ENCODE data around the gene SBNO2. TPM values are rescaled to one million over a fixed set of nuclear protein-coding genes. Genes with fewer than 3 reads are reported as not detected.

The SBNO2 gene
- total RNA-seq, 1 experiment from 2014 or later: 97.8 TPM

GRCh38 chr19:1069009-1069779 is 104.9 kb downstream of the SBNO2 start:
- CTCF ChIA-PET: no interaction called here
- BruUV-seq (replicated peaks): no TSS peak
- Mint-ChIP-seq H3K27ac (ENCODE audit: unreplicated experiment) (no peak overlapping the region), H3K27me3 (ENCODE audit: unreplicated experiment) (no peaks in the 10 kb centered on the region), H3K4me1 (ENCODE audit: low read depth, unreplicated experiment) (peaks cover 10% of the 10 kb centered on the region), H3K9me3 (ENCODE audit: low read depth, unreplicated experiment) (no peaks in the 10 kb centered on the region), H3K36me3 (ENCODE audit: insufficient read depth, unreplicated experiment) (peaks cover 27% of the 10 kb centered on the region), H3K4me3 (ENCODE audit: low read depth, unreplicated experiment) (no peak overlapping the region)
- intact Hi-C loops (cut with micrococcal nuclease; ENCODE audit: unreplicated experiment): no loop called here
- DNase-seq: no peak
- TF ChIP-seq, protein P1, sequence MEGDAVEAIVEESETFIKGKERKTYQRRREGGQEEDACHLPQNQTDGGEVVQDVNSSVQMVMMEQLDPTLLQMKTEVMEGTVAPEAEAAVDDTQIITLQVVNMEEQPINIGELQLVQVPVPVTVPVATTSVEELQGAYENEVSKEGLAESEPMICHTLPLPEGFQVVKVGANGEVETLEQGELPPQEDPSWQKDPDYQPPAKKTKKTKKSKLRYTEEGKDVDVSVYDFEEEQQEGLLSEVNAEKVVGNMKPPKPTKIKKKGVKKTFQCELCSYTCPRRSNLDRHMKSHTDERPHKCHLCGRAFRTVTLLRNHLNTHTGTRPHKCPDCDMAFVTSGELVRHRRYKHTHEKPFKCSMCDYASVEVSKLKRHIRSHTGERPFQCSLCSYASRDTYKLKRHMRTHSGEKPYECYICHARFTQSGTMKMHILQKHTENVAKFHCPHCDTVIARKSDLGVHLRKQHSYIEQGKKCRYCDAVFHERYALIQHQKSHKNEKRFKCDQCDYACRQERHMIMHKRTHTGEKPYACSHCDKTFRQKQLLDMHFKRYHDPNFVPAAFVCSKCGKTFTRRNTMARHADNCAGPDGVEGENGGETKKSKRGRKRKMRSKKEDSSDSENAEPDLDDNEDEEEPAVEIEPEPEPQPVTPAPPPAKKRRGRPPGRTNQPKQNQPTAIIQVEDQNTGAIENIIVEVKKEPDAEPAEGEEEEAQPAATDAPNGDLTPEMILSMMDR (IDR thresholded peaks at IDR 0.05; ENCODE audit: unreplicated experiment): no peak

DNA sequence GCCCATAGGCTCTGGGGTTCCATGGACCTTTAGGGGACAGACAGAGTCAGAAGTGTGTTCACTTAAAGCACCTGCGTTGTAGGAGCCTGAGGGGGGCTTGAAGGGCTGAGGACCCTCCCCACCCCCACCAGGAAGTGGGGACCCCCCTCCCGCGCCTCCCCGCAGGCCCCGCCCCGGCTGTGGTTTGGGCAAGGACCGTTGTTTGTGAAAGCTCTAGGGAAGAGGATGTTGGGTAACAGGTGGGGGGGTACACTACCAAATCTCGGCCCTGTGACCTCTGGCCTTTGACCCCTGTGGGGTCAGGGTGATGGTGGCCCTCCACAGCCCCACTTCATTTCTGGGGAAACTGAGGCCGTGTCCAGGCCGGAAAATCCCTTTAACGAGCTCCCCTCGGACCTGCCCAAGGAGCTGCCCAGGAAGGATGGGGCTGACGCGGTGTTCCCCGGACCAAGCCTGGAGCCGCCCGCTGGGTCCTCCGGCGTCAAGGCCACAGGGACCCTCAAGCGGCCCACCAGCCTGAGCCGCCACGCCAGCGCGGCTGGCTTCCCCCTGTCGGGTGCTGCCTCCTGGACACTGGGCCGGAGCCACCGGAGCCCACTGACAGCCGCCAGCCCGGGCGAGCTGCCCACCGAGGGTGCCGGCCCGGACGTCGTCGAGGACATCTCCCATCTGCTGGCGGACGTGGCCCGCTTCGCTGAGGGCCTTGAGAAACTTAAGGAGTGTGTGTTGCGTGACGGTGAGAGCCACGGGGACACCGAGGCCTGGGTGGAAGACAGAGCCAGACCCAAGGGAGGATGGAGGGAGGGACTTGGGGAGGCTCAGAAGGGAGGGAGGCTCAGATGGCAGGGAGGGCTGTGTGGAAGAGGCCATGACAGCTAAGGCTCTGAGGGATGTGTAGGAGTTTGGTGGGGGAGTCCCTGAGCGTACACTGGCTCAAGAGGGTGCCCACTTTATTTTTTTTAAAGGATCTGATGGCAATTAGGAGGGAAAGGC is 105.8 kb downstream of the SBNO2 start:
- TF ChIP-seq, protein P1 (IDR thresholded peaks at IDR 0.05; ENCODE audit: unreplicated experiment): no peak
- Mint-ChIP-seq H3K4me3 (ENCODE audit: low read depth, unreplicated experiment) (peak overlapping the region; percentile 58), H3K27ac (ENCODE audit: unreplicated experiment) (no peak overlapping the region), H3K27me3 (ENCODE audit: unreplicated experiment) (no peaks in the 10 kb centered on the region), H3K36me3 (ENCODE audit: insufficient read depth, unreplicated experiment) (peaks cover 31% of the 10 kb centered on the region), H3K4me1 (ENCODE audit: low read depth, unreplicated experiment) (peaks cover 10% of the 10 kb centered on the region), H3K9me3 (ENCODE audit: low read depth, unreplicated experiment) (no peaks in the 10 kb centered on the region)
- no TSS peak for BruUV-seq (replicated peaks)
- intact Hi-C loops (cut with micrococcal nuclease; ENCODE audit: unreplicated experiment): no loop called here
- CTCF ChIA-PET: no interaction called here
- no peak for DNase-seq

DNA sequence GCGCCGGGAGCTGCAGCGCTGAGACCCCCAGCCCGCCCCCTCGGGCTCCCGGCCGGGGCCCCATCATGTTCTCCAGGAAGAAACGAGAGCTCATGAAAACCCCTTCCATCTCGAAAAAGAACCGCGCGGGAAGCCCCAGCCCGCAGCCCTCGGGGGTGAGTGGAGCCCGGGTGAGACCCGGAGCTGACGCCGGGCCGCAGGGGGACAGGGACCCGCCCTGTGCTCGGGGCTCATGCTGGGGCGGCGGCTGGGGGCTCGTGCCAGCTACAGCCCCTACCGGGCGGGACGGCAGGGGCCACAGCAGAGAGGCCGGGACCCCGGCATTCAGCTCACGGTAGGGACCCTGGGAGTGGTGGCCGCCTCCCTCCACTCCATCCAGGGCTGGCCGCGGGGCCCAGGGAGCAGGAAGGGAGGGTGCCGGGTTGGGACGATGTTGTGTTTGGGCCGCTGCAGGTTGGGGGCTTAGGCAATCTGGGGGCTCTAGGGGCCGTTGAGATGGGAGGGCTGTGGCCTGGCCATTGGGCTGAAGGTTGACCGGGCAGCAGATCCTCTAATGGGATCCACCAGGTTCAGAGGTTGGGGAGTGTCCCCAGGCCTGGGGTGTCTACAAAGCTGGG is 106.6 kb downstream of the SBNO2 start:
- no TSS peak for BruUV-seq (replicated peaks)
- no peak for DNase-seq
- peak overlapping the region; percentile 58 for H3K4me3 Mint-ChIP-seq (ENCODE audit: low read depth, unreplicated experiment)
- H3K36me3 Mint-ChIP-seq (ENCODE audit: insufficient read depth, unreplicated experiment): peaks cover 33% of the 10 kb centered on the region
- intact Hi-C loops (cut with micrococcal nuclease; ENCODE audit: unreplicated experiment): no loop called here
- TF ChIP-seq, protein P1 (IDR thresholded peaks at IDR 0.05; ENCODE audit: unreplicated experiment): no peak
- peaks cover 10% of the 10 kb centered on the region for H3K4me1 Mint-ChIP-seq (ENCODE audit: low read depth, unreplicated experiment)
- H3K27ac Mint-ChIP-seq (ENCODE audit: unreplicated experiment): no peak overlapping the region
- no peaks in the 10 kb centered on the region for H3K9me3 Mint-ChIP-seq (ENCODE audit: low read depth, unreplicated experiment)
- CTCF ChIA-PET: interaction anchor here (0.7 kb wide), 1 partner anchor 34 kb away, joined by 5 read pairs; no protein-coding TSS in a partner anchor
- H3K27me3 Mint-ChIP-seq (ENCODE audit: unreplicated experiment): no peaks in the 10 kb centered on the region

DNA sequence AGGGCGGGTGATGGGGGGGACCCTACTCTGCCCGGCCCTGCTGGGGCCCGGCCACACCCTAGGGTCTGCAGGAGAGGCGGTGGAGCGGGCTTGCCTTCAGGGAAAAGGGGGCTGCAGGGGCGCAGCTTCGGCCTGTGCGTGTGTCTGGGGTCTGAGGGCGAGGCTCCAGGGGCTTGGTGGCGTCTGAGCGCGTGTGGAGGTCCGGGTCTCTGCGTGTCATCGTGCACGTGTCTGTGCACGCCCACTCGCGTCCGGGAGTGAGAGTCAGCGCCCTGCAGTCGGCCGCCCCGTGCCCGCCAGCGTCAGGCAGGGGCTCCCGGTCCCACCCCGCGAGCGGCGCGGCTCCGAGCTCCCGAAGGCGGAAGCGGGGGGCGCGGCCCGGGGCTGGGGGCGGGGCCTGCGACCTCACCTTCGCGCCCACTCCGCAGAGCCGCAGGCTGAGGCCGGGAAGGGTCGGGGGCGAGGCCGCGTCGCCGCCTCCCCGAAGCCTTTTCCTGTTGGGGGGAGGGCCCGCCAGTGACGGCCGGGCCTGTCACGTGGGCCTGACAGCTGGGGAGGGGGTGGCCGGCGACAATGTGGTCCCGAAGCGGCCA is 107.2 kb downstream of the SBNO2 start, which contains the start of gene ARHGAP45:
TSS of gene ARHGAP45 (plus strand) at position 420 of the 593 bp plus-strand sequence. CDS start 239 bp downstream, outside the sequence.
- peaks cover 10% of the 10 kb centered on the region for H3K4me1 Mint-ChIP-seq (ENCODE audit: low read depth, unreplicated experiment)
- peak; percentile 49 for DNase-seq
- BruUV-seq (replicated peaks): no TSS peak
- peak within 1 kb of the TSS; percentile 58 for H3K4me3 Mint-ChIP-seq (ENCODE audit: low read depth, unreplicated experiment)
- no peaks in the 10 kb centered on the region for H3K9me3 Mint-ChIP-seq (ENCODE audit: low read depth, unreplicated experiment)
- intact Hi-C loops (cut with micrococcal nuclease; ENCODE audit: unreplicated experiment): no loop called here
- peaks cover 38% of the 10 kb centered on the region for H3K36me3 Mint-ChIP-seq (ENCODE audit: insufficient read depth, unreplicated experiment)
- TF ChIP-seq, protein P1 (IDR thresholded peaks at IDR 0.05; ENCODE audit: unreplicated experiment): no peak
- H3K27me3 Mint-ChIP-seq (ENCODE audit: unreplicated experiment): no peaks in the 10 kb centered on the region
- no peak within 1 kb of the TSS for H3K27ac Mint-ChIP-seq (ENCODE audit: unreplicated experiment)
- CTCF ChIA-PET: interaction anchor here (0.5 to 0.7 kb wide), 2 partner anchors 33 to 35 kb away, joined by 3 to 5 read pairs; no protein-coding TSS in a partner anchor
